Muscle layer of duodenum (tissue), 2 donors: Measurements from ENCODE around the gene CDC37.
A peak's percentile ranks its signal among the peaks of the same experiment; 100 is the strongest.

Source experiments
- H3K27ac ChIP-seq: one replicate; pipeline ENCODE4 v1.7.0; 2013; ENCODE audit warnings: mild to moderate bottlenecking, low read length
- H3K27me3 ChIP-seq: one replicate; pipeline ENCODE4 v1.7.0; 2013; ENCODE audit warnings: low read depth, mild to moderate bottlenecking, control low read depth, low read length
- H3K36me3 ChIP-seq, 2 donors: one replicate each; pipeline ENCODE4 v1.7.0; 2013; ENCODE audit warnings: low read length in 2 of 2, control low read depth in 1 of 2, mild to moderate bottlenecking in 1 of 2; ENCODE audit not compliant: insufficient read depth in 2 of 2, control insufficient read depth in 1 of 2
- H3K4me1 ChIP-seq, 2 donors: one replicate each; pipeline ENCODE4 v1.7.0; 2013; ENCODE audit warnings: low read length in 2 of 2, mild to moderate bottlenecking in 2 of 2, control low read depth in 1 of 2, moderate library complexity in 1 of 2; ENCODE audit not compliant: insufficient read depth in 2 of 2, control insufficient read depth in 1 of 2
- H3K4me3 ChIP-seq, 2 donors: one replicate each; pipeline ENCODE4 v1.7.0; 2013; ENCODE audit warnings: low read length in 2 of 2, low read depth in 1 of 2, mild to moderate bottlenecking in 1 of 2
- H3K9me3 ChIP-seq, 2 donors: one replicate each; pipeline ENCODE4 v1.7.0; 2013; ENCODE audit warnings: low read length in 2 of 2, control low read depth in 1 of 2, mild to moderate bottlenecking in 1 of 2; ENCODE audit not compliant: control insufficient read depth in 1 of 2
- donor health status: healthy.

Gene CDC37

GRCh38 chr19:10430505-10431253 lies 27.3 kb upstream of the CDC37 start:
- no peaks in the 10 kb centered on the region for H3K36me3 ChIP-seq
- peaks cover 4% of the 10 kb centered on the region for H3K27me3 ChIP-seq
- H3K27ac ChIP-seq: no peak overlapping the region

GRCh38 chr19:10428996-10429381 lies 25.6 kb upstream of the CDC37 start:
- H3K27me3 ChIP-seq: peaks cover 7% of the 10 kb centered on the region

More at GRCh38 chr19:10430505-10431253, 27.3 kb upstream of the CDC37 start:
- no peaks in the 10 kb centered on the region for H3K9me3 ChIP-seq
- H3K4me1 ChIP-seq: peaks cover 0 to 20% of the 10 kb centered on the region in 2 donors
- H3K4me3 ChIP-seq: peak overlapping the region; percentile 66 to 71

DNA sequence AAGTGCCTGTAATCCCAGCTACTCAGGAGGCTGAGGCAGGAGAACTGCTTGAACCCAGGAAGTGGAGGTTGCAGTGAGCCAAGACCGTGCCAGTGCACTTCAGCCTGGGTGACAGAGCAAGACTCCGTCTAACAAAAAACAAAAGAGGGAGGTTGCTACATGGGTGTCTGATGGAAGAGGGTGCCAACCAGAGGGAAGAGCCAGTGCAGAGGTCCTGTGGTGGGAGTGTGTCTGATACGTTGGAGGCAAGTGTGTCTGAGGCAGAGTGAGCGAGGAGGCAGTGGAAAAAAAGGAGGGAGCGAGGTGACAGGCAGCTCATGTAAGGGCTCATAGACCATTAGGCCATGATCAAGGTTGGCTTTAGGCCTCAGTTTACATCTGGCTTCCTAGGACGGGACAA lies 23.8 kb upstream of the CDC37 start:
- no peak overlapping the region for H3K4me3 ChIP-seq
- peaks cover 3 to 23% of the 10 kb centered on the region in 2 donors for H3K4me1 ChIP-seq
- H3K27ac ChIP-seq: no peak overlapping the region
- H3K9me3 ChIP-seq: no peaks in the 10 kb centered on the region
- no peaks in the 10 kb centered on the region for H3K36me3 ChIP-seq
- peaks cover 14% of the 10 kb centered on the region for H3K27me3 ChIP-seq

More at GRCh38 chr19:10428996-10429381, 25.6 kb upstream of the CDC37 start:
- Histone ChIP-seq H3K4me1 (peaks cover 3 to 28% of the 10 kb centered on the region in 2 donors), H3K9me3 (no peaks in the 10 kb centered on the region), H3K27ac (no peak overlapping the region), H3K36me3 (no peaks in the 10 kb centered on the region), H3K4me3 (no peak overlapping the region)

DNA sequence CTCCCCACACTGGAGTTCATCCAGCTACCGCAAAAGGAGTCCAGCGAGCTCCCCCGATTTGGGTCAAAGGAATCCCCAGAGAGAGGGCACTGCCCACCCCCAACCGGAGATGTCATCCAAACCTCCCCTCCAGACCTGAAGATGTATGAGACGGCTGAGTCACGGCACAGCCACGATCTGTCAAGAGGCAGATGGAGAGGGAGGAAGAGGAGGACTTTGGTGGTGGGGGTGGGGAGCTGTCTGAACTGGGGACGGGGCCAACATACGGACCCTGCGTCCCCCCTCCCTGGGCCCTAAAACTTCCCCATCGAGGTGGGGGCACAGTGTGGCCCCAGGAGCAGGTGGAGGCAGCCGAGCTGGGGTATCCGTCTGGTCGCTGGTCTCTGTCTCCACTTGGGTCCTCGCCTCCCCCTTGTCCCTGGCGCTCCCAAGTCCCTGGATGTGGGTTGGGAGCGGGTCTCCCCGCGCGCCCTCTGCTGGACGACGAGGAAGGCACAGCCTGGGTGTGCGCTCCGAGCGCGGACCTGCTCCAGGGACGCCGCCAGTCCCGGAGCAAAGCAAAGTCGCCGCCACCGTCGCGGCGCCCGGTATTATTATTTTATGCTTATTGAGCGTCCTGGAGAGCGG lies 20.8 kb upstream of the CDC37 start:
- peaks cover 33% of the 10 kb centered on the region for H3K27me3 ChIP-seq
- H3K36me3 ChIP-seq: no peaks in the 10 kb centered on the region
- no peaks in the 10 kb centered on the region for H3K9me3 ChIP-seq
- no peak overlapping the region for H3K27ac ChIP-seq
- peak overlapping the region in 1 of 2 donors; percentile 40 for H3K4me3 ChIP-seq
- peaks cover 3 to 30% of the 10 kb centered on the region in 2 donors for H3K4me1 ChIP-seq

DNA sequence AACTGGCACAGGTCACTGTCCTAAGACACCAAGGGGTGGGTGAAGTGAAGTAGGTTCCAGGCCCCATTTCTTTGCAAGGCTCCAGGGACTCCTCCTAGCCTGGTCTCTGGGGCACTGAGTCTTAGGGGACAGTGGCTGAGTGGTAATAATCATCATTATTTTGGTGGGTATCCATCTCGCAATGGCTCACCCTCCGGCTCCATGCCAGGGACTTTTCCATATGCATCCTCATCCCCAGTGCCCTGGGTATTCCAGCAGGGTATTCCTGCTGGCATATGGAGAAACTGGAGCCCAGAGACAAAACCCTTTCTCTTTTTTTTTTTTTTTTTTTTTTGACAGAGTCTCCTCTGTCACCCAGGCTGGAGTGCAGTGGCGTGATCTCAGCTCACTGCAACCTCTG lies 19.5 kb upstream of the CDC37 start:
- Histone ChIP-seq H3K36me3 (no peaks in the 10 kb centered on the region), H3K27ac (no peak overlapping the region), H3K4me1 (peaks cover 3 to 37% of the 10 kb centered on the region in 2 donors), H3K27me3 (peaks cover 43% of the 10 kb centered on the region), H3K4me3 (no peak overlapping the region), H3K9me3 (no peaks in the 10 kb centered on the region)

DNA sequence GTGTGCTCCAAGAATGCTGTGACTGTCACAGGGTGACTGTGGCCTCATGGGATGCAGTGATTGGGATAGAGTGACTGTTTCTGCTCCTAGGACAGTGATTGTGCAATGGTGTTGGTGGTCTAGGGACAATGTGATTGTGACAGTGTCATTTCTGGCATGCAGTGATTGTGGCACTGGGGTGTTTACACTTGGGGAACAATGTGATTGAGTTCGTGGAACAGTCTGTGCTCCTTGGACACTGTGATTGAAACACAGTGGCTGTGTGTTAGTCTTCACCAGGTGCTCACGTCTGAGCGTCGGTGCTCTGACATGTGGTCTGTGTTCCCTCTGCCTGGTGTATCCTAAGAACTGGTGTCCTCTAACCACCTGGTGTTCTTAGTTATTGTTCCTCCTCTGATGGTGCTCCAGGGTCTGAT lies 18.7 kb upstream of the CDC37 start:
- Histone ChIP-seq H3K4me1 (peaks cover 3 to 38% of the 10 kb centered on the region in 2 donors), H3K4me3 (no peak overlapping the region), H3K27me3 (peaks cover 51% of the 10 kb centered on the region), H3K9me3 (no peaks in the 10 kb centered on the region), H3K36me3 (no peaks in the 10 kb centered on the region), H3K27ac (no peak overlapping the region)

DNA sequence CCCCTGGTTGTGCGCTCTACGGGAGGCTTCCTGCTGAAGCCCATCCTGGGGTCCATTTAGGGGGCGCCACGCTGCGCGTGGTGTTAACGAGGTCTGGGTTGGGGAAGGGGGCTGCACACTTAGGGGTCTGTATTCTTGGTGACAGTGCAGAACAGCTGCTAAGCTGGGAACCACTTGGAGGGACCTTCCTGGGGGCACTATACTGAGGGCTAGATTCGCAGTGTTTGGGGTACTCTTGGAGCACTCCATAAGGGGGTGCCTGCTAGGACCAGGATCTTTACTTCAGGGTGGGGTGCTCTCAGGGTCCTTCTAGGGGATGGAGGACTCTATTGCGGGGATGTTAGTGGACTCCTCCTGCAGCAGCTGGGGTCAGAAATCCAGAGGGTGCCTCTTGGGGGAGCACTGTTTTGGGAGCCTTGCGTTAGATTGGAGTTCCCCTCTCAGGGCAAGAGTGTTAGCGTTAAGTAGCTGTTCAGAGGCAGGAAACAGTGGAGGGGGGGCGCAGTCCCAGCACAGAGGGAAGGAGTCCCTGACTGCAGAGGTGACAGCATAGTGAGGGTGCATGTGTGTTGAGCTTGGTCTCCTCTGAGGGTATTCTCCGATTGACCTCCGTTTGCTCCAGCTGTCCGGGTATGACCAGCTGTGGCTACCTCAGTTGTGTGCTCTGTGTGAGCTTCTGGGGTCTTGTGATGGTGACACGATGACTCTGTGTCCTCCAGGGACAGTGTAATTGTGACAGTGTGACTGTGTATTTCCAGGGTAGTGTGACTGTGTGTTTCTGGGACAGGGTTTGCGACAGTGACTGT lies 18.1 kb upstream of the CDC37 start:
- peaks cover 54% of the 10 kb centered on the region for H3K27me3 ChIP-seq
- H3K4me3 ChIP-seq: peak overlapping the region in 1 of 2 donors; percentile 41
- peaks cover 3 to 44% of the 10 kb centered on the region in 2 donors for H3K4me1 ChIP-seq

GRCh38 chr19:10420444-10421239 lies 17.3 kb upstream of the CDC37 start, which contains the start of gene PDE4A:
Gene PDE4A, plus strand, starts transcription at chr19:10420538. Its CDS starts 227 bp downstream, at chr19:10420765.
- Histone ChIP-seq H3K4me3 (peak within 1 kb of the TSS in 1 of 2 donors; percentile 41), H3K4me1 (peaks cover 3 to 49% of the 10 kb centered on the region in 2 donors), H3K36me3 (no peaks in the 10 kb centered on the region), H3K9me3 (no peaks in the 10 kb centered on the region), H3K27ac (no peak within 1 kb of the TSS), H3K27me3 (peaks cover 54% of the 10 kb centered on the region)

More for the DNA sequence above, 18.1 kb upstream of the CDC37 start:
- H3K9me3 ChIP-seq: no peaks in the 10 kb centered on the region
- no peak overlapping the region for H3K27ac ChIP-seq
- no peaks in the 10 kb centered on the region for H3K36me3 ChIP-seq

GRCh38 chr19:10419646-10420443 lies 16.5 kb upstream of the CDC37 start:
- Histone ChIP-seq H3K36me3 (no peaks in the 10 kb centered on the region), H3K4me3 (peak overlapping the region in 1 of 2 donors; percentile 19), H3K9me3 (no peaks in the 10 kb centered on the region), H3K27ac (no peak overlapping the region), H3K4me1 (peaks cover 0 to 49% of the 10 kb centered on the region in 2 donors), H3K27me3 (peaks cover 51% of the 10 kb centered on the region)

DNA sequence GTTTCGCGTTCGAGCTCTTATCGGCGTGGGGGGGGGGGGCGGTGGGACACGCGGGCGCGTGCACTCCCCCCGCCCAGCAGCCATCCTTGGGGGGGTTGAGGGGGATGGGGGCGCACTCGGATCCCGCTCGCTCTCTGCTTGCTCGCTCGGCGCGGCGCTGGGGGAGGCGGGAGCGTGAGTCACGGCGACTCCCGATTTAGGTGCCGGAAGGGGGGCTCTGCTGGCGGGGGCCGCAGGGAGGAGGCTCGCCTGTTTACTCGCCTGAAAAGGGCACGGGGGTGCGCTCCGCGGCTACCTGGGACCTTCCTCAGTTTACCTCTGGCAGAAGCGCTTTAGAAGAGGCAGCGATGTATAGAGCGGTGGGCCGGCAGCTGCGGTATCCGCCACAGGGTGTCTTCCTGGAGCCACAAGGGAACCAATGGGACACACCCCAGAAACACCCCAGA lies 15.9 kb upstream of the CDC37 start:
- no peaks in the 10 kb centered on the region for H3K9me3 ChIP-seq
- no peaks in the 10 kb centered on the region for H3K36me3 ChIP-seq
- peak overlapping the region in 1 of 2 donors; percentile 19 for H3K4me3 ChIP-seq
- H3K27me3 ChIP-seq: peaks cover 51% of the 10 kb centered on the region
- H3K4me1 ChIP-seq: peaks cover 0 to 44% of the 10 kb centered on the region in 2 donors
- no peak overlapping the region for H3K27ac ChIP-seq
